HepG2 (cell line): Measurements from ENCODE around the gene ARF6. TPM values are rescaled to one million over a fixed set of nuclear protein-coding genes. Genes with fewer than 3 reads are reported as not detected.

Experiments used
- ATAC-seq: fragments of 200-7000 bp; cut with Tn5 transposase; 3 replicates; pipeline ENCODE4 v1.9.1; 2020; ENCODE audit warnings: mild to moderate bottlenecking, moderate library complexity
- BruUV-seq: library from RNA; stranded (reverse); fragments of 400-500 nt; replicated peaks from 2 replicates; lab custom pipeline; 2021; lab: Mats Ljungman, UMichigan
- CTCF ChIA-PET: fragments of 300-600 bp; formaldehyde crosslinking; extraction: SDS; loops from one replicate; lab custom pipeline; 2021; ENCODE audit warnings: low total read pairs, inconsistent platforms, low intra/inter-chr PET ratio; lab: Yijun Ruan, JAX
- POLR2A ChIA-PET: fragments of 350-600 bp; sonication (Branson Sonifier 250); formaldehyde crosslinking; loops from one replicate; lab custom pipeline; 2020; ENCODE audit warnings: antibody characterized with exemption, inconsistent platforms; lab: Yijun Ruan, JAX
- DNase-seq: peaks from one replicate; pipeline ENCODE4 v3.0.0-alpha.2; 2015; ENCODE audit warnings: low spot score
- FAIRE-seq: peaks from 3 replicates; lab custom pipeline; 2011; peaks lifted over from hg19 to GRCh38; lab: Jason Lieb, UNC
- H2AFZ ChIP-seq: one replicate; pipeline ENCODE4 v1.6.1; 2011; ENCODE audit warnings: low read length, inconsistent platforms
- H3K27ac ChIP-seq: fragments of 300-600 bp; 3 replicates; pipeline ENCODE4 v1.8.0; 2011; ENCODE audit warnings: mixed run types, mild to moderate bottlenecking, mixed read lengths, low read length, inconsistent platforms; ENCODE audit not compliant: insufficient read depth; ENCODE audit errors: extremely low read length
- H3K27me3 ChIP-seq, 2 experiments: fragments of 200-600 bp in 1 of 2; 2 replicates in 1 of 2; 3 replicates in 1 of 2; pipeline versions ENCODE4 v1.6.0 to v1.8.0; 2011; ENCODE audit warnings: low read length in 2 of 2, mild to moderate bottlenecking in 2 of 2, moderate library complexity in 2 of 2, inconsistent platforms in 1 of 2; ENCODE audit not compliant: insufficient read depth in 2 of 2, control insufficient read depth in 1 of 2
- H3K36me3 ChIP-seq, 2 experiments: fragments of 200-600 bp in 1 of 2; replicated peaks in 1 of 2; 2 replicates in 1 of 2; 3 replicates in 1 of 2; pipeline versions ENCODE4 v1.5.1 to v1.8.0; 2011; ENCODE audit warnings: low read length in 2 of 2, inconsistent platforms in 1 of 2; ENCODE audit not compliant: insufficient read depth in 2 of 2, control insufficient read depth in 1 of 2
- H3K4me1 ChIP-seq: 2 replicates; pipeline ENCODE4 v1.5.1; 2012; ENCODE audit warnings: low read length, inconsistent platforms; ENCODE audit not compliant: insufficient read depth
- H3K4me2 ChIP-seq: 2 replicates; pipeline ENCODE4 v1.6.0; 2011; ENCODE audit warnings: low read depth, low read length, inconsistent platforms
- H3K4me3 ChIP-seq, 3 experiments: fragments of 200-600 bp in 1 of 3; sonication (generic), shearing (Covaris generic) in 1 of 3; replicated peaks in 1 of 3; 2 replicates each; pipeline ENCODE4 v1.5.1; 2011 to 2016; ENCODE audit warnings: low read length in 3 of 3, inconsistent platforms in 2 of 3, low read depth in 2 of 3, mild to moderate bottlenecking in 2 of 3, control low read depth in 1 of 3, mixed read lengths in 1 of 3; ENCODE audit not compliant: insufficient read depth in 1 of 3
- H3K79me2 ChIP-seq: one replicate; pipeline ENCODE4 v1.6.1; 2011; ENCODE audit warnings: low read length, inconsistent platforms; ENCODE audit not compliant: insufficient read depth
- H3K9ac ChIP-seq: 2 replicates; pipeline ENCODE4 v1.6.0; 2011; ENCODE audit warnings: mild to moderate bottlenecking, low read depth, low read length, inconsistent platforms; ENCODE audit not compliant: insufficient read depth
- H3K9me3 ChIP-seq: 2 replicates; pipeline ENCODE4 v1.5.1; 2012; ENCODE audit warnings: mild to moderate bottlenecking, low read length
- H4K20me1 ChIP-seq: 2 replicates; pipeline ENCODE4 v1.6.0; 2011; ENCODE audit warnings: inconsistent platforms, mild to moderate bottlenecking, low read length, moderate library complexity; ENCODE audit not compliant: insufficient read depth
- FOXO1 ChIP-seq: sonication (generic); formaldehyde crosslinking; IDR thresholded peaks from 2 replicates; pipeline ENCODE4 v1.4.0; 2020; ENCODE audit warnings: missing genetic modification reagents
- IRF2 ChIP-seq: IDR thresholded peaks from 2 replicates; pipeline ENCODE4 v1.6.1; 2018; ENCODE audit warnings: missing genetic modification reagents, missing compliant biosample characterization
- JUNB ChIP-seq: sonication (generic); formaldehyde crosslinking; IDR thresholded peaks from 2 replicates; pipeline ENCODE4 v1.8.0; 2022; ENCODE audit warnings: missing genetic modification reagents, mild to moderate bottlenecking, borderline replicate concordance
- KDM5A ChIP-seq: fragments of 200-600 bp; sonication (generic); IDR thresholded peaks from 2 replicates; pipeline ENCODE4 v1.7.0; 2018; ENCODE audit warnings: antibody characterized with exemption, mild to moderate bottlenecking, low read length, borderline replicate concordance
- KMT2B ChIP-seq: IDR thresholded peaks from 2 replicates; pipeline ENCODE4 v1.6.1; 2016; ENCODE audit warnings: missing genetic modification reagents, missing compliant biosample characterization
- MEIS1 ChIP-seq: sonication (generic); formaldehyde crosslinking; IDR thresholded peaks from 2 replicates; pipeline ENCODE4 v1.9.0; 2021; ENCODE audit warnings: mild to moderate bottlenecking, missing genetic modification reagents, moderate library complexity, borderline replicate concordance
- MIER3 ChIP-seq: IDR thresholded peaks from 2 replicates; pipeline ENCODE4 v1.6.1; 2016; ENCODE audit warnings: missing compliant biosample characterization, borderline replicate concordance
- NKX3-1 ChIP-seq: sonication (generic); formaldehyde crosslinking; IDR thresholded peaks from 2 replicates; pipeline ENCODE4 v1.5.0; 2020; ENCODE audit warnings: missing genetic modification reagents
- ONECUT2 ChIP-seq: sonication (generic); formaldehyde crosslinking; IDR thresholded peaks from 2 replicates; pipeline ENCODE4 v1.4.0; 2020; ENCODE audit warnings: missing genetic modification reagents
- RORA ChIP-seq: sonication (generic); formaldehyde crosslinking; IDR thresholded peaks from 2 replicates; pipeline ENCODE4 v1.5.0; 2020; ENCODE audit warnings: mild to moderate bottlenecking, missing genetic modification reagents, moderate library complexity
- SAFB2 ChIP-seq: sonication (generic); formaldehyde crosslinking; IDR thresholded peaks from 2 replicates; pipeline ENCODE4 v1.5.1; 2020; ENCODE audit warnings: missing genetic modification reagents, low read depth, mild to moderate bottlenecking, borderline replicate concordance
- ZFP82 ChIP-seq: sonication (generic); formaldehyde crosslinking; IDR thresholded peaks from 2 replicates; pipeline ENCODE4 v1.5.1; 2020; ENCODE audit warnings: mild to moderate bottlenecking, missing genetic modification reagents, borderline replicate concordance
- ZNF121 ChIP-seq: sonication (generic); formaldehyde crosslinking; IDR thresholded peaks from 2 replicates; pipeline ENCODE4 v1.5.0; 2020; ENCODE audit warnings: mild to moderate bottlenecking, missing genetic modification reagents
- ZNF564 ChIP-seq: sonication (generic); formaldehyde crosslinking; IDR thresholded peaks from 2 replicates; pipeline ENCODE4 v1.8.1; 2023; ENCODE audit warnings: mild to moderate bottlenecking, missing genetic modification reagents
- ZSCAN31 ChIP-seq: sonication (generic); formaldehyde crosslinking; IDR thresholded peaks from 2 replicates; pipeline ENCODE4 v1.5.0; 2020; ENCODE audit warnings: low read depth, mild to moderate bottlenecking, missing genetic modification reagents
- WGBS: methylation state at CpG from one replicate; pipeline ENCODE4 v1.1.6; 2017; ENCODE audit warnings: low lambda C conversion rate; 5-methylcytosine and 5-hydroxymethylcytosine counted together
- in situ Hi-C: cut with HindIII; loops from 2 replicates; pipeline ENCODE4 v1.10.0; 2017; ENCODE audit warnings: low pct_unique_long_range_greater_than_20kb; ENCODE audit not compliant: extremely low pct_ligation_motif_present
- intact Hi-C: fragments of 100-400 bp; cut with micrococcal nuclease; formaldehyde crosslinking; loops from one replicate; pipeline ENCODE4 v1.10.0; 2022; ENCODE audit not compliant: unreplicated experiment
- polyA plus RNA-seq, 8 experiments: library from polyadenylated mRNA; depleted of rRNA in 3 of 8; stranded (reverse) in 7 of 8; unstranded in 1 of 8; fragments of >200 nt; fragmentation: Illumina TruSeq in 4 of 8; extraction: Trizol in 4 of 8; gene quantifications; 2 replicates each; pipeline versions ENCODE4 v1.2.1 to v1.2.3, GENCODE V29; 2011 to 2016; ENCODE audit warnings: low read depth in 4 of 8, missing spikeins in 1 of 8, mixed read lengths in 1 of 8; ENCODE audit not compliant: insufficient read depth in 1 of 8
- total RNA-seq, 5 experiments: library from RNA; depleted of rRNA; stranded (reverse); fragments of >200 nt; fragmentation: Illumina TruSeq; extraction: Trizol; gene quantifications; 2 replicates each; pipeline ENCODE4 v1.2.3, GENCODE V29; 2016; ENCODE audit warnings: low read depth in 1 of 5
- TF ChIP-seq, protein P1 (sequence below), 2 experiments: sonication (generic) in 1 of 2; formaldehyde crosslinking in 1 of 2; IDR thresholded peaks; 2 replicates each; pipeline versions ENCODE4 v1.4.0 to v1.6.1; 2016 to 2020; ENCODE audit warnings: borderline replicate concordance in 1 of 2, low read depth in 1 of 2, mild to moderate bottlenecking in 1 of 2, missing genetic modification reagents in 1 of 2
- TF ChIP-seq, protein P2 (sequence below): sonication (generic); formaldehyde crosslinking; IDR thresholded peaks from 2 replicates; pipeline ENCODE4 v1.8.0; 2023; ENCODE audit warnings: mild to moderate bottlenecking, missing genetic modification reagents

The ARF6 gene
- total and polyA plus RNA-seq, 2 of the 13 experiments (the other 11 are each of a cell fraction or from before 2014, with no cell fraction given): 12.7 to 31.9 TPM

DNA sequence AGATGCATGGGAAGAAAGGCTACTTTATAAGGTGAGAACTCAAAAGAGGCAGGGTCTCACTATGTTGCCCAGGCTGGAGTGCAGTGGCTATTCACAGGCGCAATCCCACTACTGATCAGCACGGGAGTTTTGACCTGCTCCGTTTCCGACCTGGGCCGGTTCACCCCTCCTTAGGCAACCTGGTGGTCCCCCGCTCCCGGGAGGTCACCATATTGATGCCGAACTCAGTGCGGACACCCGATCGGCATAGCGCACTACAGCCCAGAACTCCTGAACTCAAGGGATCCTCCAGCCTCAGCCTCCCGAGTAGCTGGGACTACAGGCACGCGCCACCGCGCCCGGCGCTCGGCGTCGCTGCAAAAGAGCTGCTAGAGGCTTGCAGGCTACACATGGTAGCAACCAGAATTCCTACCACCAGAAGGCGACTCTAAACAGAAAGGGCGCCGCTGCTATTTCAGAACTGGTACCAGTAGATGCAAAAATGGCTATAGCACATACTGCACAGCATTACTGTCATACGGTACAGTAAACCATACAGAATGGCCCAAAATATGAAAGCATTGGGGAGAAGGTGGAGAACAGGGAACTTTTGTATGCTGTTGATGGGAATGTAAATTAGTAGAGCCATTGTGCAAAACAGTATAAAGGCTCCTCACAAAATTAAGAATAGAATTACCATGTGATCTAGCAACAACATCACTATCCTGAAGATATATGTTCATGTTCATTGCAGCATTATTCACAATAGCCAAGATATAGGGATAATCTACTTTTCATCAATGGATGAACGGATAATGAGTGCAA, 39.1 kb upstream of the ARF6 start:
- intact Hi-C loops (loop anchor here (1.0 to 5.0 kb wide), 2 partner anchors 9 to 161 kb away; partner anchors contain the start of gene KLHDC1), in situ Hi-C loops (loop anchor here (25.0 kb wide), 2 partner anchors 384 to 684 kb away; partner anchors contain the start of genes MAP4K5 and SOS2)
- peak overlapping the region; percentile 89 for H3K4me2 ChIP-seq
- WGBS: 14% methylated on average over 6 of the region's 27 CpGs
- no peaks in the 10 kb centered on the region for H4K20me1 ChIP-seq
- peaks cover 0 to 13% of the 10 kb centered on the region in 2 experiments; a peak in 3 of 5 replicates for H3K36me3 ChIP-seq
- no peak overlapping the region for H3K9ac ChIP-seq
- no TSS peak for BruUV-seq
- DNase-seq (peak; percentile 86), ATAC-seq (peak; percentile 92), FAIRE-seq (peak; percentile 44)
- peak overlapping the region; percentile 89 for H3K27ac ChIP-seq
- POLR2A ChIA-PET: interaction anchor here (0.6 to 3.0 kb wide), 9 partner anchors 9 to 985 kb away, joined by 3 to 17 read pairs (median 6); partner anchors contain the start of genes ARF6, MGAT2, RPL36AL and VCPKMT
- H3K4me3 ChIP-seq: peak overlapping the region; percentile 95 to 97 (median 96)
- CTCF ChIA-PET: interaction anchor here (0.6 to 3.7 kb wide), 4 partner anchors 9 to 679 kb away, joined by 3 to 40 read pairs (median 5); no protein-coding TSS in a partner anchor
- peaks cover 36% of the 10 kb centered on the region for H3K79me2 ChIP-seq
- no peaks in the 10 kb centered on the region; a peak in 1 of 5 replicates for H3K27me3 ChIP-seq
- H3K9me3 ChIP-seq: no peaks in the 10 kb centered on the region
- no peak overlapping the region for H2AFZ ChIP-seq
- H3K4me1 ChIP-seq: peaks cover 19% of the 10 kb centered on the region
- TF ChIP-seq ONECUT2 (CRISPR knock-in tag) (no peak), FOXO1 (CRISPR knock-in tag) (no peak; the same call in 1 of the 2 replicates), IRF2 (peak; percentile 54; the same call in 1 of the 2 replicates), SAFB2 (CRISPR knock-in tag) (no peak), MEIS1 (CRISPR knock-in tag) (no peak), JUNB (CRISPR knock-in tag) (no peak), KDM5A (no peak), KMT2B (CRISPR knock-in tag) (peak; percentile 74), NKX3-1 (0 out of 2 replicates have a peak, but pooled peaks have one; percentile 35), MIER3 (CRISPR knock-in tag) (no peak), RORA (no peak), ZSCAN31 (peak; percentile 78), ZFP82 (no peak), ZNF564 (CRISPR knock-in tag) (no peak), ZNF121 (CRISPR knock-in tag) (peak; percentile 99)
- TF ChIP-seq, protein P1, sequence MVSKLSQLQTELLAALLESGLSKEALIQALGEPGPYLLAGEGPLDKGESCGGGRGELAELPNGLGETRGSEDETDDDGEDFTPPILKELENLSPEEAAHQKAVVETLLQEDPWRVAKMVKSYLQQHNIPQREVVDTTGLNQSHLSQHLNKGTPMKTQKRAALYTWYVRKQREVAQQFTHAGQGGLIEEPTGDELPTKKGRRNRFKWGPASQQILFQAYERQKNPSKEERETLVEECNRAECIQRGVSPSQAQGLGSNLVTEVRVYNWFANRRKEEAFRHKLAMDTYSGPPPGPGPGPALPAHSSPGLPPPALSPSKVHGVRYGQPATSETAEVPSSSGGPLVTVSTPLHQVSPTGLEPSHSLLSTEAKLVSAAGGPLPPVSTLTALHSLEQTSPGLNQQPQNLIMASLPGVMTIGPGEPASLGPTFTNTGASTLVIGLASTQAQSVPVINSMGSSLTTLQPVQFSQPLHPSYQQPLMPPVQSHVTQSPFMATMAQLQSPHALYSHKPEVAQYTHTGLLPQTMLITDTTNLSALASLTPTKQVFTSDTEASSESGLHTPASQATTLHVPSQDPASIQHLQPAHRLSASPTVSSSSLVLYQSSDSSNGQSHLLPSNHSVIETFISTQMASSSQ (IDR thresholded peaks at IDR 0.05; ENCODE audit: low read depth): no peak
- TF ChIP-seq, protein P1 (CRISPR knock-in tag; IDR thresholded peaks at IDR 0.05; ENCODE audit: borderline replicate concordance): no peak
- TF ChIP-seq, protein P2, sequence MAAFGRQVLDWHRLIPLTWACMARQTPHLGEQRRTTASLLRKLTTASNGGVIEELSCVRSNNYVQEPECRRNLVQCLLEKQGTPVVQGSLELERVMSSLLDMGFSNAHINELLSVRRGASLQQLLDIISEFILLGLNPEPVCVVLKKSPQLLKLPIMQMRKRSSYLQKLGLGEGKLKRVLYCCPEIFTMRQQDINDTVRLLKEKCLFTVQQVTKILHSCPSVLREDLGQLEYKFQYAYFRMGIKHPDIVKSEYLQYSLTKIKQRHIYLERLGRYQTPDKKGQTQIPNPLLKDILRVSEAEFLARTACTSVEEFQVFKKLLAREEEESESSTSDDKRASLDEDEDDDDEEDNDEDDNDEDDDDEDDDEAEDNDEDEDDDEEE (CRISPR knock-in tag): no peak
